ENCODE results near the gene SH3TC1. TPM values are rescaled to one million over a fixed set of nuclear protein-coding genes. Genes with fewer than 3 reads are reported as not detected.

Gene SH3TC1
- total RNA-seq, 4 donors from 2014 or later = 15.0 to 78.6 (median 41.4) TPM

DNA sequence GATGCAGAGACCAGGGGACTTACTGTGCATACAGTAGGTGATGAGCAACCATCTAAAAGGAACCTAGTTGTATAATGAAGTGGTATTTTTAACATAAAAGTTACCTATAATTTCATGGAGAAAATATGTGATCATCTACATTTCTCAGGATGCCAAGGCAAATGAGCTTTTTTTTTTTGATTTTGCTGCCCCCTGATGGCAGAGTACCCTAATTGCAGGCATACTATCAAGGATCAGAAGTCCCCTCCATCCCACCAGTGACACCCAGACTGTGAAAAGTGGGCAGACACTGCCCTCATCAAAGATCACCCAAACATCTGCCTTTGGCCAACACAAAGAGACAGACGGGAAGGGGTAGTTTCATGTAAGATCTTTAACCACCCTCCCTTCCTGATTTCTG, 30.9 kb upstream of the SH3TC1 start:
- intact Hi-C loops (cut with DNase I; ENCODE audit: low total_unique reads) = no loop called here
- DNase-seq = no peak
- no peak overlapping the region for H3K27ac ChIP-seq
- TF ChIP-seq CTCF (IDR thresholded peaks at IDR 0.05) = peak; percentile 10 to 54 (median 38)
- no peak for TF ChIP-seq POLR2AphosphoS5 (IDR thresholded peaks at IDR 0.05)
- H3K27me3 ChIP-seq = peaks cover 5% of the 10 kb centered on the region
- no peak overlapping the region for H3K4me3 ChIP-seq
- H3K9me3 ChIP-seq = peaks cover 6 to 8% of the 10 kb centered on the region in 2 donors
- no peaks in the 10 kb centered on the region for H3K36me3 ChIP-seq
- in situ Hi-C loops (cut with MboI; ENCODE audit: low pct_ligation_motif_present in 1 of 4, low pct_unique_long_range_greater_than_20kb in 1 of 4, low sequenced_read_pairs in 3 of 4) = loop anchor here in 1 of 4 donors (25.0 kb wide), 1 partner anchor 244 kb away; no protein-coding TSS in a partner anchor
- H3K4me1 ChIP-seq = no peaks in the 10 kb centered on the region
- 82% methylated on average over 1 of the region's 1 CpG; no CpG with 5 or more reads in 1 of the 2 donors for whole genome bisulfite sequencing, 2 donors (ENCODE audit: low coverage in 1 of 2)

GRCh38 chr4:8168832-8169598, 30.1 kb upstream of the SH3TC1 start:
- TF ChIP-seq EP300 (IDR thresholded peaks at IDR 0.05; ENCODE audit: low read depth) (no peak), POLR2AphosphoS5 (IDR thresholded peaks at IDR 0.05) (no peak), POLR2A (IDR thresholded peaks at IDR 0.05) (no peak), CTCF (IDR thresholded peaks at IDR 0.05) (no peak)
- Histone ChIP-seq H3K27ac (no peak overlapping the region), H3K9me3 (peaks cover 6 to 8% of the 10 kb centered on the region in 2 donors), H3K4me3 (no peak overlapping the region), H3K36me3 (no peaks in the 10 kb centered on the region), H3K27me3 (peaks cover 5% of the 10 kb centered on the region), H3K4me1 (no peaks in the 10 kb centered on the region)
- intact Hi-C loops (cut with DNase I; ENCODE audit: low total_unique reads) (no loop called here), in situ Hi-C loops (cut with MboI; ENCODE audit: low pct_ligation_motif_present in 1 of 4, low pct_unique_long_range_greater_than_20kb in 1 of 4, low sequenced_read_pairs in 3 of 4) (loop anchor here in 1 of 4 donors (25.0 kb wide), 1 partner anchor 243 kb away; no protein-coding TSS in a partner anchor)
- no peak for DNase-seq
- WGBS, 2 donors (ENCODE audit: low coverage in 1 of 2) = 80 to 83% methylated on average over 2 to 5 of the region's 5 CpGs

DNA sequence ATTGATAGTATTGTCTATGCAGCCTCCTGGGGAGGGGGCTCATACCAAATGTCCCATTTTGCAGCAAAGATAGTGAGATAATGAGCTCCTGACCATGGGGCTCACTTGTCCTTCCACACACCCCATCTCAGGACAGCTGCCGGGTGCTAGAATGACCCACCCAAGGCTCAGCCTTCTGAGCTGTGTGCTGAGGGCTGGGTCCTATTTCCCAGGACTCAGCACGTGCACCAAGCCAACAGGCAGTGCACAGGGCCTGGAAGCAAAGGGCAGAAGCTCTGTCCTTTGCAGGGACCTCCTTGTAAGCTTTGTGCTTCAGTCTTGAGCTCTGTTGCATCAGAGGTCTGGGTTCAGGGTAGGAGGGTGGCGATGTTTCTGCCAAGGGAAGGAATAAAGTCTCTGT, 29.3 kb upstream of the SH3TC1 start:
- 90% methylated on average over 3 of the region's 3 CpGs; no CpG with 5 or more reads in 1 of the 2 donors for WGBS, 2 donors (ENCODE audit: low coverage in 1 of 2)
- in situ Hi-C loops (cut with MboI; ENCODE audit: low pct_ligation_motif_present in 1 of 4, low pct_unique_long_range_greater_than_20kb in 1 of 4, low sequenced_read_pairs in 3 of 4) = loop anchor here in 1 of 4 donors (25.0 kb wide), 1 partner anchor 243 kb away; no protein-coding TSS in a partner anchor
- Histone ChIP-seq H3K36me3 (no peaks in the 10 kb centered on the region), H3K27me3 (peaks cover 5% of the 10 kb centered on the region), H3K4me3 (no peak overlapping the region), H3K9me3 (peaks cover 6 to 8% of the 10 kb centered on the region in 2 donors), H3K4me1 (no peaks in the 10 kb centered on the region), H3K27ac (no peak overlapping the region)
- DNase-seq = no peak
- TF ChIP-seq POLR2A (IDR thresholded peaks at IDR 0.05) (no peak), EP300 (IDR thresholded peaks at IDR 0.05; ENCODE audit: low read depth) (no peak), CTCF (IDR thresholded peaks at IDR 0.05) (no peak), POLR2AphosphoS5 (IDR thresholded peaks at IDR 0.05) (no peak)
- intact Hi-C loops (cut with DNase I; ENCODE audit: low total_unique reads) = no loop called here

- intact Hi-C loops (cut with DNase I; ENCODE audit: low total_unique reads) = no loop called here
- DNase-seq = no peak
- no peak for TF ChIP-seq CTCF (IDR thresholded peaks at IDR 0.05)
- no peak for TF ChIP-seq POLR2A (IDR thresholded peaks at IDR 0.05)
- TF ChIP-seq POLR2AphosphoS5 (IDR thresholded peaks at IDR 0.05) = no peak
- no peak for TF ChIP-seq EP300 (IDR thresholded peaks at IDR 0.05; ENCODE audit: low read depth)
- 84 to 89% methylated on average over 7 to 11 of the region's 11 CpGs for WGBS, 2 donors (ENCODE audit: low coverage in 1 of 2)
- in situ Hi-C loops (cut with MboI; ENCODE audit: low pct_ligation_motif_present in 1 of 4, low pct_unique_long_range_greater_than_20kb in 1 of 4, low sequenced_read_pairs in 3 of 4) = loop anchor here in 1 of 4 donors (25.0 kb wide), 1 partner anchor 242 kb away; no protein-coding TSS in a partner anchor
- Histone ChIP-seq H3K27me3 (peaks cover 5% of the 10 kb centered on the region), H3K4me1 (no peaks in the 10 kb centered on the region), H3K27ac (no peak overlapping the region), H3K9me3 (peaks cover 6 to 8% of the 10 kb centered on the region in 2 donors), H3K4me3 (no peak overlapping the region), H3K36me3 (no peaks in the 10 kb centered on the region)
Observed at GRCh38 chr4:8170341-8170740, 28.7 kb upstream of the SH3TC1 start.

Measured in transverse colon (tissue), 4 donors.